B cell (primary cell): ENCODE data around the gene MTPN. TPM values are rescaled to one million over a fixed set of nuclear protein-coding genes. Genes with fewer than 3 reads are reported as not detected.

Experiments used
- ATAC-seq: fragments of 200-7000 bp; cut with Tn5 transposase; one replicate; pipeline ENCODE4 v1.10.0; 2021; ENCODE audit warnings: low read depth, mild to moderate bottlenecking, moderate number of reproducible peaks, moderate library complexity
- CTCF ChIA-PET: fragments of 350-600 bp; sonication (Branson Sonifier 250); formaldehyde crosslinking; loops from one replicate; lab custom pipeline; 2021; ENCODE audit warnings: antibody characterized with exemption, inconsistent platforms; lab: Charles Lee
- POLR2A ChIA-PET: fragments of 350-600 bp; sonication (Branson Sonifier 250); formaldehyde crosslinking; loops from one replicate; lab custom pipeline; 2021; ENCODE audit warnings: antibody characterized with exemption; lab: Charles Lee
- DNase-seq: peaks from one replicate; pipeline ENCODE4 v3.0.0; 2013
- H2AFZ ChIP-seq: 2 replicates; pipeline ENCODE4 v1.6.1; 2012; ENCODE audit warnings: mild to moderate bottlenecking, low read depth, low read length; ENCODE audit not compliant: insufficient read depth, poor library complexity, severe bottlenecking
- H3K27ac ChIP-seq, 2 donors: 1 replicate in 1 of 2; 2 replicates in 1 of 2; pipeline ENCODE4 v1.5.1; 2012 to 2013; ENCODE audit warnings: low read length in 2 of 2, mild to moderate bottlenecking in 2 of 2, moderate library complexity in 1 of 2
- H3K27me3 ChIP-seq, 4 experiments: fragments of 200-600 bp in 1 of 4; sonication (generic) in 1 of 4; replicated peaks in 1 of 4; 1 replicate in 2 of 4; 2 replicates in 2 of 4; pipeline versions ENCODE4 v1.6.1 to v1.7.0; 2013 to 2016; ENCODE audit warnings: low read length in 3 of 4, mild to moderate bottlenecking in 2 of 4, mixed read lengths in 1 of 4, moderate library complexity in 1 of 4; ENCODE audit not compliant: insufficient read depth in 4 of 4, control insufficient read depth in 3 of 4; ENCODE audit errors: control extremely low read depth in 1 of 4
- H3K36me3 ChIP-seq, 2 experiments: replicated peaks in 1 of 2; 1 replicate in 1 of 2; 2 replicates in 1 of 2; pipeline versions ENCODE4 v1.6.1 to v1.7.1; 2013; ENCODE audit warnings: low read length in 1 of 2; ENCODE audit not compliant: insufficient read depth in 2 of 2, control insufficient read depth in 1 of 2; ENCODE audit errors: control extremely low read depth in 1 of 2, extremely low read depth in 1 of 2
- H3K4me1 ChIP-seq, 2 donors: fragments of 200-600 bp in 1 of 2; sonication (generic) in 1 of 2; 1 replicate in 1 of 2; 2 replicates in 1 of 2; pipeline versions ENCODE4 v1.5.1 to v1.6.1; 2013 to 2017; ENCODE audit warnings: low read length in 2 of 2; ENCODE audit not compliant: control insufficient read depth in 2 of 2, insufficient read depth in 2 of 2
- H3K4me2 ChIP-seq: replicated peaks from 2 replicates; pipeline ENCODE3; 2012; ENCODE audit warnings: mild to moderate bottlenecking, low read depth, low read length; ENCODE audit not compliant: poor library complexity, severe bottlenecking
- H3K4me3 ChIP-seq, 5 experiments: fragments of 200-600 bp in 1 of 5; sonication (generic) in 1 of 5; 1 replicate in 3 of 5; 2 replicates in 2 of 5; pipeline versions ENCODE4 v1.5.1 to v1.7.0; 2011 to 2016; ENCODE audit warnings: low read length in 4 of 5, mild to moderate bottlenecking in 4 of 5, low read depth in 2 of 5, control low read depth in 1 of 5, moderate library complexity in 1 of 5; ENCODE audit not compliant: insufficient read depth in 1 of 5; ENCODE audit errors: control extremely low read depth in 1 of 5, extremely low read depth in 1 of 5
- H3K79me2 ChIP-seq: fragments of 200-600 bp; sonication (generic); one replicate; pipeline ENCODE4 v1.6.0; 2016; ENCODE audit warnings: low read length; ENCODE audit not compliant: control insufficient read depth, insufficient read depth
- H3K9ac ChIP-seq: fragments of 200-600 bp; sonication (generic); 2 replicates; pipeline ENCODE4 v1.6.1; 2017; ENCODE audit warnings: mild to moderate bottlenecking, low read length, moderate library complexity
- H3K9me3 ChIP-seq, 3 donors: one replicate each; pipeline versions ENCODE4 v1.6.1 to v1.7.1; 2013; ENCODE audit warnings: low read length in 2 of 3; ENCODE audit not compliant: control insufficient read depth in 2 of 3, insufficient read depth in 1 of 3; ENCODE audit errors: control extremely low read depth in 1 of 3
- H4K20me1 ChIP-seq: 2 replicates; pipeline ENCODE4 v1.6.0; 2012; ENCODE audit warnings: mild to moderate bottlenecking, low read length; ENCODE audit not compliant: insufficient read depth, control insufficient read depth, poor library complexity, severe bottlenecking
- H3K27ac Mint-ChIP-seq: one replicate; pipeline ENCODE4 v1.8.0; 2021; ENCODE audit warnings: mixed read lengths
- H3K27me3 Mint-ChIP-seq: one replicate; pipeline ENCODE4 v1.8.0; 2021; ENCODE audit warnings: mixed read lengths
- H3K4me1 Mint-ChIP-seq: one replicate; pipeline ENCODE4 v1.8.0; 2021; ENCODE audit warnings: mixed read lengths
- H3K4me3 Mint-ChIP-seq: one replicate; pipeline ENCODE4 v1.8.0; 2021; ENCODE audit warnings: mixed read lengths
- H3K9me3 Mint-ChIP-seq: one replicate; pipeline ENCODE4 v1.8.0; 2022; ENCODE audit warnings: mixed read lengths; ENCODE audit not compliant: insufficient read depth
- CTCF ChIP-seq: fragments of 200-600 bp; IDR thresholded peaks from one replicate; pipeline ENCODE4 v1.8.0; 2022; ENCODE audit warnings: antibody characterized with exemption, mild to moderate bottlenecking
- EZH2 ChIP-seq: IDR thresholded peaks from 2 replicates; pipeline ENCODE4 v1.6.1; 2012; ENCODE audit warnings: borderline replicate concordance, low read depth, mild to moderate bottlenecking, moderate library complexity, low read length; ENCODE audit not compliant: insufficient read depth, poor library complexity, severe bottlenecking
- WGBS: methylation state at CpG from one replicate; pipeline ENCODE4 v1.1.5; 2013; ENCODE audit warnings: missing lambda C conversion rate; ENCODE audit not compliant: insufficient coverage; 5-methylcytosine and 5-hydroxymethylcytosine counted together
- intact Hi-C: fragments of 100-400 bp; cut with micrococcal nuclease; formaldehyde crosslinking; loops from one replicate; pipeline ENCODE4 v1.10.0; 2022
- polyA plus RNA-seq: library from polyadenylated mRNA; depleted of rRNA; stranded (reverse); fragments of >200 nt; gene quantifications from 2 replicates; pipeline ENCODE4 v1.2.3, GENCODE V29; 2012
- total RNA-seq, 2 donors: library from RNA; stranded (reverse); fragments of 120-200 nt in 1 of 2; gene quantifications; 1 replicate in 1 of 2; 2 replicates in 1 of 2; pipeline versions ENCODE4 v1.2.3 to v1.2.4, GENCODE V29; 2013 to 2022

The MTPN gene
- total and polyA plus RNA-seq, 2 donors (not counting 1 experiment from before 2014, with no cell fraction given): 60.5 to 115 TPM

- ATAC-seq: no peak
These were observed 46.1 kb upstream of the MTPN start for GRCh38 chr7:136023134-136023869.

More at GRCh38 chr7:136023134-136023869, 46.1 kb upstream of the MTPN start:
- no peak overlapping the region for H3K9ac ChIP-seq
- H2AFZ ChIP-seq: no peak overlapping the region
- no peaks in the 10 kb centered on the region for H3K9me3 ChIP-seq
- H3K79me2 ChIP-seq: no peaks in the 10 kb centered on the region
- WGBS: 64% methylated on average over 2 of the region's 2 CpGs
- no peak overlapping the region for H3K27ac ChIP-seq
- H3K27ac Mint-ChIP-seq: no peak overlapping the region
- H3K9me3 Mint-ChIP-seq: no peaks in the 10 kb centered on the region
- no peak overlapping the region for H3K4me3 Mint-ChIP-seq
- H3K4me2 ChIP-seq: no peak overlapping the region
- no peaks in the 10 kb centered on the region for H3K27me3 Mint-ChIP-seq
- H3K4me3 ChIP-seq: no peak overlapping the region
- H4K20me1 ChIP-seq: no peaks in the 10 kb centered on the region
- no peak for TF ChIP-seq EZH2
- TF ChIP-seq CTCF: no peak
- intact Hi-C loops: no loop called here
- POLR2A ChIA-PET: no interaction called here
- no peaks in the 10 kb centered on the region for H3K36me3 ChIP-seq
- DNase-seq: no peak
- H3K4me1 ChIP-seq: no peaks in the 10 kb centered on the region
- CTCF ChIA-PET: interaction anchor here (0.8 to 1.5 kb wide), 2 partner anchors 13 to 350 kb away, joined by 3 to 5 read pairs; no protein-coding TSS in a partner anchor
- H3K4me1 Mint-ChIP-seq: peaks cover 9% of the 10 kb centered on the region
- H3K27me3 ChIP-seq: no peaks in the 10 kb centered on the region
